Vagina (tissue), 2 donors: Measurements from ENCODE around the gene RNF212B.

Source experiments
- CTCF ChIP-seq, 3 experiments: fragments of 450-650 bp in 2 of 3; fragments of 200-600 bp in 1 of 3; sonication (generic) in 1 of 3; IDR thresholded peaks; one replicate each; pipeline ENCODE4 v1.5.1; 2017 to 2019; ENCODE audit warnings: antibody characterized with exemption in 3 of 3, mild to moderate bottlenecking in 2 of 3, moderate library complexity in 2 of 3
- POLR2AphosphoS5 ChIP-seq, 2 donors: sonication (generic); formaldehyde crosslinking; IDR thresholded peaks; one replicate each; pipeline ENCODE4 v1.9.0; 2017; ENCODE audit warnings: antibody characterized with exemption in 2 of 2, mild to moderate bottlenecking in 2 of 2, low read depth in 1 of 2; ENCODE audit not compliant: insufficient read depth in 1 of 2

GRCh38 chr14:23252420-23253333 lies 14.9 kb downstream of the RNF212B start:
- TF ChIP-seq CTCF (IDR thresholded peaks at IDR 0.05) (no peak), POLR2AphosphoS5 (IDR thresholded peaks at IDR 0.05; ENCODE audit: insufficient read depth in 1 of 2, low read depth in 1 of 2) (no peak)
